ELR (cell line): ENCODE data around the gene SLC44A4.

Experiments
- DNase-seq: peaks from one replicate; pipeline ENCODE4 v3.0.0-alpha.2; 2015; ENCODE audit warnings: low read depth

Gene SLC44A4

GRCh38 chr6:31901415-31901952 is 22.7 kb upstream of the SLC44A4 start:
- peak; percentile 73 for DNase-seq

DNA sequence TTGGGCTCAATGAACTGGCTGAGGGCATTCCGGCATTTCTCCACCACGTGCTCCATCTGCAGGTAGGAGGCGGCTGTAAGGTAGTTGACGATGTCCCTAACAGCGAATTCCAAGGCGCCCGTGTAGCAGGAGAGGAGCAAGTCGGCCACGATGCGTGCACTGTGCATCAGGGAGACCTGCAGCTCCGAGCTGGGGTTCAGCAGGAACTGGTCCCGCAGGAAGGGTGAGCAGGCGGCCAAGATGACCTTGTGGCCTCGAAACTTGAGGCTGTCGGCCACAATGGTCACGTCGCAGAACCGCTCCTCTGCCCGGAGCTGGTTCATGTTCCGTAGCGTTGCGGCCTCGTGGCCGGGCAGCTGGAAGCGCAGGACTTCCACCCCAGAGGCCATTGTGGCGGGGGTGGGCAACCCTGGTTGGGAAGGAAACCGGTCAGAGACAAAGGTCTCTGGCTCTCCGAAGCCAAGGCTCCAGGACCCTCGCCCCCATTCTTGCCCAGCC is 22.2 kb upstream of the SLC44A4 start:
- DNase-seq = no peak

GRCh38 chr6:31899882-31900722 is 21.3 kb upstream of the SLC44A4 start:
- no peak for DNase-seq

DNA sequence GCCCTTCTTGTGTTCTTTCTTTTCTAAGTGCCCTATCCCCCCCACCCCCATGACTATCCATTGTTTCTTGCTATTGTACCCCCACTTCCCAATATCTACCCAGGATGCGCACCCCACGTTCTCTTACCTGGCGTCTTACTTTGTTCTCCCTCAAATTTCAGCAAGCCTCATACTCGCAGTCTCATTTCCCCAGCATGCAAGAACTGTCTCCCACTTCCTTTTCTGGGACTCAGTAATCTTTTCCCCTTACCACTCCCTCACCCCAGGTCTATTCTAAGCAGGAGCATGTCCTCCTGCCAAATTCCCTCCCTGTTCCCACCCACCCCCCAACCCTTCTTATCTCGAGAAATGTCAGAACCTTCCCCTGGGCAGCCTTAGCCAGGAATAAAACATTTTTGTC is 20.4 kb upstream of the SLC44A4 start:
- no peak for DNase-seq

DNA sequence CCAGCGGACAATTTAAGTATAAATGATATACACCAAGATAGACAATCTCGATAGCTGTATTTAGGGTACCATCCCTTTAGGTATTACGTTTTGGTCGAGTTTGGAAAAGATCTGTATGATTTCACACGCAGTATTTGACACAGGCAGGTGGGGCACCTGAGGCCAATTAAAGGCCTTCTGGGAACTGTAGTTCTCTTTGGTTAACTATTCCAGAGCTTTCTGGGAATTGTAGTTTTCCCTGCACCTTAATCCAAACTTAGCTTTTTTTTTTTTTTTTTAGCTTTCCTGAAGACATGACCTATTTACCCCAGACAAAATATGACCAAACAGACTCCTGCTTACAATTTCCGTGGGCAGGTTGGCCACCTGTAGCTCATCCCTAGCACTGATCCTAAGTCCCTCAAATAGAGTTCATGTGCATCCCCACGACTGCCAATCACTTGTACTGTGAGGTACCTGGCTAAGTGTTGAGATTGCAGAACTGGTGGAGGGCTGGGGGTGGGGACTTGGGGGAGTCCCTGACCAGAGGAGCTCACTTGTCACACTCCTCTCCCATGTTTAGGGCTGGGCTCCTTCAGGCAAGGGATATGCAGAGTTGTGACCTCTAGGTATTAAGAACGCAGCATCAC is 19.7 kb upstream of the SLC44A4 start:
- peak; percentile 71 for DNase-seq

GRCh38 chr6:31897612-31898382 is 19.0 kb upstream of the SLC44A4 start, which contains the start of gene EHMT2:
TSS of gene EHMT2 (minus strand) at chr6:31897698. CDS start at chr6:31897677, 21 bp downstream.
- peak; percentile 89 for DNase-seq

- DNase-seq = no peak
Observed at GRCh38 chr6:31896856-31897611, 18.2 kb upstream of the SLC44A4 start.

DNA sequence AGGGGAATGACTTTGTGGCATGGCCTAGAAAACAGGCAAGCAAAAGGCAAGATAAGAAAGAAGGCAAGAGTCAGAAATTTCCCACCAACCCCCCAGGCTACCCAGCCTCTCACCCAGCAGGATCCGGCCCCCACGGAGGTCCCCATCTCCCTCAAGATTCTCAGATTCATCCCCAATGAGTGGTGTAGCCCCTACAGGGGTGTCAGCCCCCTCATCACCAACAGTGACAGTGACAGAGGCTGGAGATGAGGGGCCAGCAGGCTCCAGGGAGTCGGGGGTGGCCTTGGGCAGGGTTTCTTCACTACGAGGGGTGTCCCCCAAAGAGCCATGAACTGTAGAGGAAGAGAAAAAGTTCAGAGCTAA is 17.7 kb upstream of the SLC44A4 start:
- no peak for DNase-seq

DNA sequence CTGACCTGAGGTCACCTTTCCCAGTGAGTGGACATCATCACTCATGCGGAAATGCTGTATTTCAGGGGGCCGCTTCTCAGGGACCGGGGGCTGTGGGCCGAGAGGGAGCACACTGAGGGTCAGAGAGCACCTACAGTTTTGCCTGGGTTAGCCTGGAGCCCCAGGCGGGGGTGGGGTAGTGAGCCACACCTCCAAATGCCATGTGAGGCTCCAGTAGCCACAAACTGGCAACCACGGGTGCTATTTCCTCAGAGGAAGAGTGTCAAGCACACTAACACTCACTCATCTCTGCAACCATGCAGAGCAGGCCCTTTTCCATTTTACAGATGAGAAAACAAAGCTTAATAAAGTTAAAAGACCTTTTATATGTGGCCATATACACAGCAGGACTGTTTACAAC is 14.0 kb upstream of the SLC44A4 start:
- DNase-seq = no peak

DNA sequence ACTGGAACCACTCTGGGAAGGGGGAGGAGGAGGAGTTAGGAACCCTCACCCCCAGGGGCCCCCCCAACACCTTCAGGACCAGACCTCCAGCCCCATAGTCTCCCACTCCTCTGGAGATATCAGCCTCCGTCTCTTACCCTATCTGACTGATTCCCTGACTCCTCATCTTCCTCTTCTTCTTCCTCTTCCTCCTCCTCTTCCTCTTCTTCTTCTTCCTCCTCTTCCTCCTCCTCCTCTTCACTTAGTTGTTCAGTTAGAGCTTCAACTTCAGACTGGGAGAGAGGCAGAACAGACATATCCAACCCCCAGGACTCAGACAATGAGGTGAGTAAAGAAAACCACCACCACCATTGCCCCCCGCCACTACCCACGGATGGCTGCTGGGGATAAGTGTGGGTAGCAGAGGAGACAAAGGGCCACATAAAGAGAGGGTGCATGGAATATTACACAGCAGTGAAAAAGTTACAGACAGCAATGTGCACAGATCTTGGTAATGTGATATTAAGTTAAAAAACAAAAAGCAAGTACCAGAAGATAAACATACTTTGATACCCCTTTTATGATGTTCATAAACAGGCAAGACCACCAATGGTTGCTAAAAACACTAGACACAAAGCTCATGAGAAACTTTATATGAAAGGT is 10.7 kb upstream of the SLC44A4 start:
- DNase-seq = no peak

GRCh38 chr6:31888276-31889258 is 9.8 kb upstream of the SLC44A4 start:
- DNase-seq = peak; percentile 52

DNA sequence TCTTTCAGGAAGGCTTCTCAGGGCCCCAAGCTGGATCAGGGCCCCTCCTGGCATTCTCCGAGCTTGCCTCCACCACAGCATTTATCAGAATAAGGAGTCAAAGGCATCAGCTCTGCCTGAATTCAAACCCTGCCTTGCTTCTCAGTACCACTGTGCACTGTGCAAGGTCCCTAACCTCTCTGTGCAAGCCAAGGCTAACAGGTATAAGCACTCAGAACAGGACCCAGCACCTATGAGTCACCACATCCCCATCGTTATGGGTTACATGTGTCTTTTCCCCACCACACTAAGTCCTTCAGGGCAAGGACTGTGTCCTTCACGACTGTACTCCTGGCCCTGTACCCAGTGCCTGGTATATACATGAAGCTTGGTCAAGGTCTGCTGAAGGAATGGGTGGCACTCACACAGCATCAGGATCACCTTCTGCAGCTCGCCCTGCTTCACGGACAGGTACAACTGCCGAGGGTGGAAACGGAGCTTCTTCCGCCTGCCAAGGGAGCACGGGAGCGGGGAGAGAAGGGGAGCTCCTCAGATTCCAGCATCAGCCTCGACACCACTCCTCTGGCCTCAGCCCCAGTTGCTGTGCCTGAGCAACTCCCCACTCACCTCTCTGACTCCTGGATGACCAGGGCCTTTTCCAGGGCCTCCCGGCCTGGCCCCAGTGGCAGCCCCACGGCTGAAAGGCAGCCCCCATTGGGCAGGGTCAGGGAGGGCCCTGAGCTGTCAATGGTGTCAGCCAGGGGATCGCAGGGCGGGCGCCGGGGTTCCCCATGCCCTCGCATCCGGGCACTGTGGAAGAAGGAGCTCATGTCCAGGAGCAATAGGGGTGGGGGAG is 8.6 kb upstream of the SLC44A4 start:
- no peak for DNase-seq

DNA sequence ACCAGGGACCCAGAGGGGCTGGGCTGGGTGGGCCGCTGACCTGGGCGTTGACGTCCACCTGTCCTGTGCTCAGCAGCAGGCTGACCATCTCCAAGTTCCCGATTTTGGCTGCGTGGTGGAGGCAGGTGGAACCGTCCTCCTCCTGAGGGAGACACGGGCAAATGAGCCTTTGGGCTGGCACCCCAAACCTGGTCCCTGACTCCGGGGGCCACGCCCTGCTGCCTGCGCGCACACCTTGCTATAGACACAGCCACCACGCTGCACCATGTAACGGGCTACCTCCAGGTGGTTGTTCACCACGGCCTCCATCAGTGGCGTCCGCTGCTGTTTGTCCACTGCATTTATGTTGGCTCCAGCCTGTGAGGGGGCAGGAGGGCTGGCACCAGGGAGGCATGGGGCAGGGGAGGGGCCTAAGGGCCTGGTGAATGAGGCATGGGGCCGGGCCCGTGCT is 7.8 kb upstream of the SLC44A4 start:
- DNase-seq = no peak

DNA sequence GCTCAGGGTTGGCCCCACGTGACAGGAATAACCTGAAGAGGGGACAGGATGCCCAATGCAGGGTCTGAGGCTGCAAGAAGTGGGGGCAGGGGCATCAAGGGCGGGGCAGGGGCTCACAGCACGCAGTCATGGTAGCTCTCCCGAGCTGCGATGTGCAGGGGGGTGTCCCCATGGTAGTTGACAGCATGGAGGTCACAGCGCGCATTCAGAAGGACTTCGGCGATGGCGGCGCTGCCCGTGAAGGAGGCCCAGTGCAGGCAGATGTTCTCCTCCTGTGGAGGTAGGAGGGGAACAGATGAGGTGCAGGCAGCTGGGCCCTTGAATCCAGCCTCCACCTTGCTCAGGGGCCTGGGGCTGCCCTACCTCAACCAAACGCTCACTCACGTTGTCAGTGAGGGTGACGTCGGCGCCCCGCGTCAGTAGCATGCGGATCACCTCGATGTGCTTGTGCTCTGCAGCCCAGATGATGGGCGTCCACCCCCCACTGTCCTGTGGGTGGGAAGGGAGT is 5.8 kb upstream of the SLC44A4 start:
- no peak for DNase-seq

DNA sequence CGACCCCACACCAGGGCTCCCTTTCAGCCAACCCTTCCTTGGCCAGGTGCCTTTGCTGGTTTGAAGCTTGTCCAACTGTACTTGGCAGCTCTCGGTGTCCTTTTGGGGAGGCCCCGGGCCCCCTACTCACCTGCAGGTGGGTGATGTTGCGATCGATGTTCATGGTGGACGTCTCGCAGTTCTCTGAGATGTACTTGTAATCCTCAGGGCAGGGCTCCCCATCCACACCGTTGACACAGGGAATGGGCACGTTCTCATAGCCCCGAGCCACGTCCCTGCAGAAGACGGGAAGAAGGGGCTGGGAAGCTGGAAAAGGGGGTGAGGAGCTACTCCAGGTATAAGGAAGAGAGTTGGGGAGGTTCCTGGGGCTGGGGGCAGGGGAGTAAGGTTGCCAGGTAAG is 4.9 kb upstream of the SLC44A4 start:
- DNase-seq = no peak

GRCh38 chr6:31882344-31882743 is 3.5 kb upstream of the SLC44A4 start:
- DNase-seq = peak; percentile 56

DNA sequence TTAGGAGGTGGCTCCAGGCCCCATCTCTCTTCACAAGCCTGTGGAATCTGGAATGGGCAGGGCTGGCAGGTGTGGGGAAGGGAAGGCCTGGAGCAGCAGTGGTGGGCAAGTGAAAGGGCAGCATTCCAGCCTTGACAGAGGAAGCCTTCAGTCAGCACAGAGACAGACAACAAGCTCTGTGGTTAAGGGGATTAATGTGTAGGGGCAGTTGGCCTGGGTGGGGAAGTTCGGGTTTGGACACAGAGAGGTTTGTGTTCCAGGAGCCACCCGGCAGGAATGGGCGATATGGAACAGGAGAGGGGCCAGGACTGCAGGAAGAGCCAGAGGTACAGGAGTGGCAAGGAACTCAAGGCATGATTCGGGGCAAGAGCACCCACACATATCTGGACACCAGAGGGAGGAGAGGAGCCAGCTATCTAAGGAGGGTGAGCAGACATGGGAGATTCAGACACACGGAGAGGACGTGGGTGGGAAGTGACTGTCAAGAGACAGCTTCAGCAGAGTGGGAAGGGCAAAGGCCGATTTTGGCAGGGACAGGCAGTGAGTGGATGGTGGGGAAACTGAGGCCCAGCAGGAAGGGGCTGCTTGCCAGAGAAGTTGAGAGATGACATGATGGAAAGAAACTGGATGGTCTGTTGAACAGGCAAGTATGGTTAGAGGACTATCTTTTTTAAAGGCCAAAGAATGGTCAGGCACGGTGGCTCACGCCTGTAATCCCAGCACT is 2.5 kb upstream of the SLC44A4 start:
- no peak for DNase-seq

DNA sequence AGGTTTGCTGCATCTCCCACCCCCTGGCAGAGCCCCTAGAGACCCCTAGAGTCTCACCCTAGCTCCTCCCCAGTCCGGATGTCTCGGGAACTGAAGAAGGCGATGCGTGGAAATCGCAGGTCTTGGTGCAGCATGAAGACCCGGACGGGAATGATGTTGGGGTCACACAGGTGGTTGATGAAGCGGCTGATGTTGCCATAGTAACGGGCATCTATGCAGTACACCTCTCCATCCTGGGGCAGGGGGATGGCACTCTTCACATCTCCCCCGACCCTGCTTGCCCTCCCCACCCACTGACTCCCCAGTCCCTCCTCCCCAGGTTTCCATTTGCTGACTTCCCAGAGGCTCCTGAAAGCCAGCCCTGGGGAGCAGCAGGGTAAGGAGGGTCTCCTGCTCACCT is 1.8 kb upstream of the SLC44A4 start:
- no peak for DNase-seq
